Astrocyte of the cerebellum (primary cell): ENCODE results near the gene EYA4.

ENCODE experiments used
- DNase-seq: peaks from one replicate; pipeline ENCODE4 v3.0.0-alpha.2; 2011; ENCODE audit warnings: low read depth
- H3K4me3 ChIP-seq: 2 replicates; pipeline ENCODE4 v1.5.1; 2011; ENCODE audit warnings: mild to moderate bottlenecking, low read depth, low read length, moderate library complexity
- CTCF ChIP-seq: IDR thresholded peaks from 2 replicates; pipeline ENCODE4 v1.5.1; 2012; ENCODE audit warnings: low read length, low read depth, moderate library complexity, mild to moderate bottlenecking; ENCODE audit errors: missing control alignments
- in situ Hi-C: cut with HindIII; loops from 2 replicates; pipeline ENCODE4 v1.10.0; 2017; ENCODE audit warnings: low sequenced_read_pairs

EYA4 gene

GRCh38 chr6:133205304-133205703, 35.9 kb upstream of the EYA4 start:
- no peak for DNase-seq
- TF ChIP-seq CTCF, result no peak
- in situ Hi-C loops, result no loop called here
- no peak overlapping the region for H3K4me3 ChIP-seq

GRCh38 chr6:133206942-133207341, 34.2 kb upstream of the EYA4 start:
- DNase-seq, result no peak
- in situ Hi-C loops, result no loop called here
- H3K4me3 ChIP-seq, result no peak overlapping the region
- no peak for TF ChIP-seq CTCF

GRCh38 chr6:133207754-133208153, 33.4 kb upstream of the EYA4 start:
- no peak overlapping the region for H3K4me3 ChIP-seq
- in situ Hi-C loops, result no loop called here
- TF ChIP-seq CTCF, result no peak
- no peak for DNase-seq

GRCh38 chr6:133208183-133208755, 32.9 kb upstream of the EYA4 start:
- in situ Hi-C loops, result no loop called here
- DNase-seq, result peak; percentile 26
- H3K4me3 ChIP-seq, result no peak overlapping the region
- TF ChIP-seq CTCF, result no peak

GRCh38 chr6:133214267-133214666, 26.9 kb upstream of the EYA4 start:
- DNase-seq, result no peak
- H3K4me3 ChIP-seq, result no peak overlapping the region
- in situ Hi-C loops, result no loop called here
- TF ChIP-seq CTCF, result no peak

- TF ChIP-seq CTCF, result no peak
- no peak for DNase-seq
- in situ Hi-C loops, result no loop called here
- no peak overlapping the region for H3K4me3 ChIP-seq
Measured at GRCh38 chr6:133218852-133219251, 22.3 kb upstream of the EYA4 start.

- TF ChIP-seq CTCF, result no peak
- no peak overlapping the region for H3K4me3 ChIP-seq
- no peak for DNase-seq
- in situ Hi-C loops, result no loop called here
Measured at GRCh38 chr6:133223452-133224029, 17.6 kb upstream of the EYA4 start.
